Sigmoid colon (tissue), 4 donors: Measurements from ENCODE around the gene ST8SIA4.

ENCODE experiments used
- CTCF ChIP-seq, 4 experiments: fragments of 450-650 bp in 3 of 4; fragments of 200-600 bp in 1 of 4; IDR thresholded peaks; one replicate each; pipeline ENCODE4 v1.5.1; 2016 to 2019; ENCODE audit warnings: antibody characterized with exemption in 4 of 4, mild to moderate bottlenecking in 3 of 4, moderate library complexity in 2 of 4
- EP300 ChIP-seq, 4 donors: sonication (generic); formaldehyde crosslinking; IDR thresholded peaks; one replicate each; pipeline ENCODE4 v1.6.1; 2017; ENCODE audit warnings: antibody characterized with exemption in 4 of 4
- POLR2A ChIP-seq, 2 donors: fragments of 450-650 bp; IDR thresholded peaks; one replicate each; pipeline ENCODE4 v1.6.1; 2016; ENCODE audit warnings: antibody characterized with exemption in 2 of 2, mild to moderate bottlenecking in 2 of 2, moderate library complexity in 2 of 2
- POLR2AphosphoS5 ChIP-seq, 4 donors: sonication (generic); formaldehyde crosslinking; IDR thresholded peaks; one replicate each; pipeline ENCODE4 v1.6.1; 2017; ENCODE audit warnings: antibody characterized with exemption in 4 of 4

GRCh38 chr5:100840789-100841188, 62.3 kb downstream of the ST8SIA4 start:
- TF ChIP-seq CTCF (IDR thresholded peaks at IDR 0.05) (no peak), POLR2A (IDR thresholded peaks at IDR 0.05) (no peak), POLR2AphosphoS5 (IDR thresholded peaks at IDR 0.05) (no peak), EP300 (IDR thresholded peaks at IDR 0.05) (no peak)
